ENCODE measurements around the gene TGIF2.
"Not testable (repeated sequence)": the region's sequence is repeated elsewhere in the genome, so short reads cannot be mapped to it uniquely, and the experiment has no call there.

Gene TGIF2

DNA sequence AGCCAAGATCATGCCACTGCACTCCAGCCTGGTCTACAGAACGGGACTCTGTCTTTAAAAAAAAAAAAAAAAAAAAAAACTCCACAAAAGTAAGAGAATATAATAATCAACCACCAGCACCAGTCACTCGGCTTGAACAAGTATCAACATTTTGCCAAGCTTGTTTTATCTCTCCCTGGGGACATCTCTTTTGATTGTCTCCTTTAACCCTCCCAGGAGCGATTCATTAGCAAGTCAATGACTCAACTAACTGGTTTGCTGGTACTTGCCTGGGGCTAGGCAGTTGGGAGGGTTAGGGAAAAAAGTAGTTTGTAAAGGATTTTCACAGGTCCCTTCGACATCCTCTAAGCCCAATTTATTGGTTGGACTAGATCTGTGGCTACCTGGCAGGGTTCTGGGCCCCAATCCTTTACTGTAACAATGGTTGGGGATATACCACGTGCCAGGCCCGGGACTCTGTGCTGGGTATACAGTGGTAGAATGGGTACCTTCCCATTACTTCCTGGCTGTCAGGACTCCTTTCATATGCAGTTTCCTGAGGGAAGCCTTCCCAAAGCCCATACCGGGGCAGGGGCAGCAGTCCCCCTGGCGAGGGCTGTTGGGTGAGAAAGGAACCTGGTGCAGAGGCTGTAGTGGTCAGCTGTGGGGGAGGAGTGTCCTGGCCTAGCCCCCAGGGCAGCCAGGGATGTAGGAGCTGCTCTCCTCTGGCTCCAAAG, 12.2 kb downstream of the TGIF2 start:
- Mint-ChIP-seq H3K9me3 (no peaks in the 10 kb centered on the region), H3K27ac (peak overlapping the region; percentile 52), H3K36me3 (peaks cover 96% of the 10 kb centered on the region), H3K4me1 (peaks cover 26% of the 10 kb centered on the region), H3K4me3 (no peak overlapping the region)
- ATAC-seq (no peak), DNase-seq (ENCODE audit: low spot score in 2 of 2) (no peak)

- peak overlapping the region; percentile 75 for H3K27ac Mint-ChIP-seq
- no peak for ATAC-seq
- H3K4me1 Mint-ChIP-seq = peaks cover 39% of the 10 kb centered on the region
- peaks cover 96% of the 10 kb centered on the region for H3K36me3 Mint-ChIP-seq
- no peaks in the 10 kb centered on the region for H3K9me3 Mint-ChIP-seq
- no peak overlapping the region for H3K4me3 Mint-ChIP-seq
- no peak for DNase-seq (ENCODE audit: low spot score in 2 of 2)
Observed at GRCh38 chr20:36587388-36588070, 14.1 kb downstream of the TGIF2 start.

DNA sequence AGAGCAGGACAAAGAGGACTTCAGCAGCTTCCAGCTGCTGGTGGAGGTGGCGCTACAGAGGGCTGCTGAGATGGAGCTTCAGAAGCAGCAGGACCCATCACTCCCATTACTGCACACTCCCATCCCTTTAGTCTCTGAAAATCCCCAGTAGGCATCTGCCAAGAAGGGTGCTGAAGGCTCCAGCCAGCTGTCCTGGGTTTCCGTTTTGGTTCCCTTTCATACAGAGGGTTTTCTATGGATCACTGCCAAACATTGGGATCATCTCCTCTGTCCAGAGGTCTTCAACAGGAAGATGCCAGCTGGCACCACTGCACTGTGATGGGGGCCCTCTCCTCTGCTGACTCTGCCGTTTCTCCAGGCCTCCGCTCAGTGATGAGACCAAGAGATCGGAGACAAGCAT, 17.9 kb downstream of the TGIF2 start:
- DNase-seq (ENCODE audit: low spot score in 2 of 2) = no peak
- Mint-ChIP-seq H3K4me3 (no peak overlapping the region), H3K4me1 (peaks cover 71% of the 10 kb centered on the region), H3K36me3 (peaks cover 99% of the 10 kb centered on the region), H3K27ac (peak overlapping the region; percentile 69), H3K9me3 (no peaks in the 10 kb centered on the region)
- no peak for ATAC-seq

DNA sequence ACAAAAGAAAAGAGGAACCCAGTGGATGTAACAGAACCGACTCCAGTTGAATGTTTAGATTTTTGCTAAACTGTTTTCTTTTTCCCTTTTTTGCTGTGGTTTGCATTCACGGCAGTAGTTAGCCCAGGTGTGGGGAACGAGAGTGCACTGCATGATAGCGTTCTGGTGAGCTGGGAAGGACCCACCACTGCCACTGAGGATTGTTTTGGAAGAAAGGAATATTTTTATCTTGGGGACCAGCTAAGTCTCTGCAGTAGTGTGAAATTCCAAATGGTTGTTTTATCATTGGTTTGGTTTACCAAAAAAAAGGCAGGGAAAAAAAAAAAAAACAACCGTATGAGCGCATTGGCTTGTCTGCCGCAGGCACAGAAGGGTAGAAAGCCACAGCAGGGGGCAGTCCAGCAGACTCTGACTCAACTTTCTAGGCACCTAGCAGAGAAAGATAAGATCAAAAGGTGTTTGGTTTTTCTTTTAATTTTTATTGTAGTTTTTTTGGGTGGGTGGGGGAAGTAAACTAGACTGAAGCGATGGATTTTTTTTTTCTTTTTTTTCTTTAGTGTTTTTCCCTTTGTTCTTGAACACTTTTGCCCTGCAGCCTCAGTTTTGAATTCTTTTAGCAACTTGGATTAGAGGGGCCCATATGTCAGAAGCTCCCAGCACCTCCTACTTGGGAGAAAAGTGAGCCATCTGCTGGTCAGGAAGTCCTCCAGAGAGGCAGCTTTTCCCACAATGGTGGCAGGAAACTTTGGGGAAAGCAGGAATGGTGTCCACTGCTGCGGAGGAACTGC, 18.7 kb downstream of the TGIF2 start:
- Mint-ChIP-seq H3K36me3 (peaks cover 91% of the 10 kb centered on the region), H3K27ac (peak overlapping the region; percentile 69), H3K4me1 (peaks cover 67% of the 10 kb centered on the region), H3K9me3 (no peaks in the 10 kb centered on the region), H3K4me3 (peak overlapping the region; percentile 31)
- DNase-seq (ENCODE audit: low spot score in 2 of 2) (no peak), ATAC-seq (peak; percentile 55)

GRCh38 chr20:36593347-36593929, 20.0 kb downstream of the TGIF2 start:
- no peak for DNase-seq (ENCODE audit: low spot score in 2 of 2)
- Mint-ChIP-seq H3K27ac (peak overlapping the region; percentile 91), H3K9me3 (no peaks in the 10 kb centered on the region), H3K4me1 (peaks cover 60% of the 10 kb centered on the region), H3K4me3 (peak overlapping the region; percentile 71), H3K36me3 (peaks cover 85% of the 10 kb centered on the region)
- ATAC-seq = no peak

DNA sequence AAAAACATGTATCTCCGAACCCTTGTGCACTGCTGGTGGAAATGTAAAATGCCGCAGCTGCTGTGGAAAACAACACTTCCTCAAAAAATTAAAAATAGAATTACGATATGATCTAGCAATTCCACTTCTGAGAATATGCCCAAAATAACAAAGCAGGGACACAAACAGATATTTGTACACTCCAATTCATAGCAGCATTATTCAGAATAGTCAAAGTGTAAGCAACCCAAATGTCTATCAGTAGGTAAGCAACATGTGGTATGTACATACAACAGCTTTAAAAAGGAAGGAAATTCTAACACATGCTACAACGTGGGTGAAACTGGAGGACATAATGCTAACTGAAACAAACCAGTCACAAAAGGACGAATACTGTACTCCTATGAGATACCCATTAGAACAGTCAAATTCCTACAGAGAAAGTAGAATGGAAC, 26.5 kb downstream of the TGIF2 start:
- Mint-ChIP-seq H3K4me1 (peaks cover 24% of the 10 kb centered on the region), H3K27ac (peak overlapping the region; percentile 59), H3K9me3 (no peaks in the 10 kb centered on the region), H3K4me3 (no peak overlapping the region), H3K36me3 (peaks cover 30% of the 10 kb centered on the region)
- no peak for DNase-seq (ENCODE audit: low spot score in 2 of 2)
- ATAC-seq = no peak

DNA sequence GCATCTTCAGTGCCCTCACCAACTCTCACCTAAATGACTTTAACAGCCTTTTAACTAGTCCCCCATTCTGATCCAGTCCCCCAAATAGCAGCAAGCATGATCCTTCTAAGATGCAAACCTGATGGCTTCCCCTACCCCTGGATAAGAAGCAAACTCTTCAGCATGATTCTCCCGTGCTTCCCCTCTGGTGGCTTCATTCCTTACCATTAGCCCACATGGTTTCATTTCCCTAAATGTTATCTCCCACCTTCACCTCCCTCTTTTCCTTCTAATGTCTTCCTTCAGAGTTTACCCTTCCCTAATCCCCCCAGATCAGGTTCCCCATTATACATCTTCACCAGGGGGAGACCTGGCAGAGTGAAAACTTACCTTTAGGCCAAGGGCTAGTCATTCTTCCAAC, 28.1 kb downstream of the TGIF2 start:
- Mint-ChIP-seq H3K9me3 (no peaks in the 10 kb centered on the region), H3K4me3 (no peak overlapping the region), H3K27ac (peak overlapping the region; percentile 33), H3K4me1 (peaks cover 24% of the 10 kb centered on the region), H3K36me3 (peaks cover 34% of the 10 kb centered on the region)
- ATAC-seq (no peak), DNase-seq (ENCODE audit: low spot score in 2 of 2) (no peak)

GRCh38 chr20:36604952-36605398, 31.6 kb downstream of the TGIF2 start:
- Mint-ChIP-seq H3K9me3 (no peaks in the 10 kb centered on the region), H3K36me3 (peaks cover 52% of the 10 kb centered on the region), H3K4me1 (peaks cover 46% of the 10 kb centered on the region), H3K27ac (peak overlapping the region; percentile 94), H3K4me3 (peak overlapping the region; percentile 94)
- DNase-seq (ENCODE audit: low spot score in 2 of 2) (no peak), ATAC-seq (peak; percentile 55)

DNA sequence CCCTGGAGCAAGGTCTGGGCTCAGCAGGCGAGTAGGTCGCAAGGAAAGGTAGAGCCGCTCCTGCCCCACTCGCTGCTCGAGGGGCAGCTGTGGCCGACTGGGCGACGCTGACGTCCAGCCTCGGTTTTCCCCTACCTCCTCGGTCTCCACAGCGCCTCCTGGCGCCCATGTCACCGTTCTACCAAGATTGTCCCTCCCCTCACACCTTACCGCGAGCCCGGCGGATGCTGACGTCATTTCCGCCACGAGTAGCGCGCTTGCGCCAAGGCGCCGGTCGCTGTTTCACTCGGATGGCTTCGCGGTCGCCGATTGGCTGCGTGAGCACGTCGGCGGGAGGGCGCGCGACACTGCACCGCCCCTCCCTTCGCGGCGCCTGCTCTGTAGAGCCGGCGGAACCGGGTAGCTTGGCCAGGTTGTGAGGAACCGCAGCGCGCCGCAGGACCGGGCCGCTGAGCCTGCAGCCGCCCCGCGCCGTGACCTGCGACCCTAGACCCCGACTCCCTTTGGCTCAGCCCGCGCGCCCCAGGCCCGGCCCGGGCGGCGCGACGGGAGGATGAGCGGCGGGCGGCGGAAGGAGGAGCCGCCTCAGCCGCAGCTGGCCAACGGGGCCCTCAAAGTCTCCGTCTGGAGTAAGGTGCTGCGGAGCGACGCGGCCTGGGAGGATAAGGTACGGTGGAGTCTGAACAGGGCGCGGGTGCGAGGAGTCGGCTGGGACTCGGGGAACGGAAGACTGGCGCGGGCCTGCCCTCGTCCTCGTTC, 32.2 kb downstream of the TGIF2 start, which contains the start of gene RAB5IF:
Gene RAB5IF, plus strand, starts transcription at position 381 of the 759 bp plus-strand sequence. Its CDS starts 173 bp downstream, at position 554.
- peak; percentile 99 to 100 for DNase-seq (ENCODE audit: low spot score in 2 of 2)
- Mint-ChIP-seq H3K4me1 (peaks cover 42% of the 10 kb centered on the region), H3K36me3 (peaks cover 58% of the 10 kb centered on the region), H3K27ac (peak within 1 kb of the TSS; percentile 94), H3K9me3 (no peaks in the 10 kb centered on the region), H3K4me3 (peak within 1 kb of the TSS; percentile 94)
- ATAC-seq = peak; percentile 90

- peaks cover 42% of the 10 kb centered on the region for H3K4me1 Mint-ChIP-seq
- peak in 1 of 2 donors; percentile 64 for DNase-seq (ENCODE audit: low spot score in 2 of 2)
Observed at GRCh38 chr20:36606158-36607066, 33.0 kb downstream of the TGIF2 start.

DNA sequence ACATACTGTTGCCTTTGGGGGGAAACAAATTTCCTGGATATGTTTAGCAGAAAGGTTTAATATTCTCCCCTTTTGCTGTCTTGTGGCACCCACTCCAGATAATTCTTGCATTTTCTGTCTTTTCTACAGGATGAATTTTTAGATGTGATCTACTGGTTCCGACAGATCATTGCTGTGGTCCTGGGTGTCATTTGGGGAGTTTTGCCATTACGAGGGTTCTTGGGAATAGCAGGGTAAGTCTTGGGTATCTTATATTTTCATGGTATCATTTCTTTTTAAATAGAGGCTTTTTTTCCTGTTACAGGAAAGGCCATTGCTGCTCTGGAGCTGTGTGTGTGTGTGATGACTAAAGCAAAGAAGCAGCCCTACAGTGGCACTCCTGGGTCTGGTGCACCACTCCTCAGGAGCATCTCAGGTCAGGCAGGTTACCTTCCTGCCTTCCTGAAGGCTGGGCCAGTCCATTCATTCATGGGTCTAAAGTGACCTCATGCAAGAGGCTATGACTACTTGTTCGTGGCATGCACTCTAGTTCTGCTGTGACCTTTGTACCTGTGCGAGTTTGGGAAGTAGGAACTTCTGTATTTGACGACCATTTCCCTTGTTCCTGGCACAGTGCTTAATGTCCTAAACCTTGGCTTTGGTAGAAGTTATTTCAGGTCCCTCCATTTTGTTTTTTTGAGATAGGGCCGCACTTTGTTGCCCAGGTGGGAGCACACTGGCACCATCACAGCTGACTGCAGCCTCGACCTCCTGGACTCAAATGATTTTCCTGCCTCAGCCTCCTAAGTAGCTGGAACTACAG, 34.4 kb downstream of the TGIF2 start:
- Mint-ChIP-seq H3K36me3 (peaks cover 80% of the 10 kb centered on the region), H3K27ac (peak overlapping the region; percentile 94), H3K4me1 (peaks cover 47% of the 10 kb centered on the region), H3K9me3 (no peaks in the 10 kb centered on the region), H3K4me3 (peak overlapping the region; percentile 94)
- ATAC-seq (no peak), DNase-seq (ENCODE audit: low spot score in 2 of 2) (no peak)

More at GRCh38 chr20:36606158-36607066, 33.0 kb downstream of the TGIF2 start:
- ATAC-seq = no peak
- Mint-ChIP-seq H3K4me3 (peak overlapping the region; percentile 94), H3K9me3 (no peaks in the 10 kb centered on the region), H3K27ac (peak overlapping the region; percentile 94), H3K36me3 (peaks cover 66% of the 10 kb centered on the region)

- Mint-ChIP-seq H3K27ac (peak overlapping the region; percentile 94), H3K4me1 (peaks cover 52% of the 10 kb centered on the region), H3K36me3 (peaks cover 86% of the 10 kb centered on the region)
- H3K9me3 Mint-ChIP-seq; ATAC-seq; DNase-seq (ENCODE audit: low spot score in 2 of 2); H3K4me3 Mint-ChIP-seq: not testable (repeated sequence)
Observed at GRCh38 chr20:36608388-36608728, 35.0 kb downstream of the TGIF2 start.

- no peak overlapping the region for H3K4me3 Mint-ChIP-seq
- peak overlapping the region; percentile 65 for H3K27ac Mint-ChIP-seq
- H3K4me1 Mint-ChIP-seq = peaks cover 49% of the 10 kb centered on the region
- ATAC-seq = no peak
- peaks cover 100% of the 10 kb centered on the region for H3K36me3 Mint-ChIP-seq
- DNase-seq (ENCODE audit: low spot score in 2 of 2) = no peak
- no peaks in the 10 kb centered on the region for H3K9me3 Mint-ChIP-seq
Observed at GRCh38 chr20:36611625-36612024, 38.2 kb downstream of the TGIF2 start.
